Measurements from ENCODE around the gene FAM24A. TPM values are rescaled to one million over a fixed set of nuclear protein-coding genes. Genes with fewer than 3 reads are reported as not detected.

Gene FAM24A
- total RNA-seq, 2 donors from 2014 or later: not detected

DNA sequence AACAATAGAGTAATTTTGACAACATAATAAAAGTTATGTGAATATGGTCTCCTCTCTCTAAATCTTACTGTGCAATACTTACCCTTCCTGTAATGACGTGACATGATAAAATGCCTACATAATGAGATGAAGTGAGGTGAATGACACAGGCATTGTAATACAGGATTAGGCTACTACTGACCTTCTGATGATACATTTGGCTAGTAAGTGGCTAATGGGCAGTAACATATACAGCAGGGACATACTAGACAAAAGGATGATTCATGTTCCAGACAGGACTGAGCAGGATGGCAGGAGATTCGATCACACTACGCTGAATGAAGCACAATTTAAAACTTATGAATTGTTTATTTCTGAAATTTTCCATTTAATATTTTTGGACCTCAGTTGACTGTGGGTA is 38.9 kb downstream of the FAM24A start:
- DNase-seq (no peak), ATAC-seq (no peak)
- Histone ChIP-seq H3K27ac (no peak overlapping the region), H3K4me1 (peaks cover 15% of the 10 kb centered on the region), H3K36me3 (replicated peaks in 1 of 2; ENCODE audit: insufficient read depth in 1 of 2, low read depth in 2 of 2) (peaks cover 0 to 2% of the 10 kb centered on the region in 2 donors), H3K9me3 (no peaks in the 10 kb centered on the region), H3K4me3 (no peak overlapping the region), H3K27me3 (no peaks in the 10 kb centered on the region)
- WGBS, 2 donors: 94 to 96% methylated on average over 3 of the region's 3 CpGs
- TF ChIP-seq POLR2A (IDR thresholded peaks at IDR 0.05) (no peak), CTCF (IDR thresholded peaks at IDR 0.05) (no peak)
- intact Hi-C loops (cut with DNase I): no loop called here

DNA sequence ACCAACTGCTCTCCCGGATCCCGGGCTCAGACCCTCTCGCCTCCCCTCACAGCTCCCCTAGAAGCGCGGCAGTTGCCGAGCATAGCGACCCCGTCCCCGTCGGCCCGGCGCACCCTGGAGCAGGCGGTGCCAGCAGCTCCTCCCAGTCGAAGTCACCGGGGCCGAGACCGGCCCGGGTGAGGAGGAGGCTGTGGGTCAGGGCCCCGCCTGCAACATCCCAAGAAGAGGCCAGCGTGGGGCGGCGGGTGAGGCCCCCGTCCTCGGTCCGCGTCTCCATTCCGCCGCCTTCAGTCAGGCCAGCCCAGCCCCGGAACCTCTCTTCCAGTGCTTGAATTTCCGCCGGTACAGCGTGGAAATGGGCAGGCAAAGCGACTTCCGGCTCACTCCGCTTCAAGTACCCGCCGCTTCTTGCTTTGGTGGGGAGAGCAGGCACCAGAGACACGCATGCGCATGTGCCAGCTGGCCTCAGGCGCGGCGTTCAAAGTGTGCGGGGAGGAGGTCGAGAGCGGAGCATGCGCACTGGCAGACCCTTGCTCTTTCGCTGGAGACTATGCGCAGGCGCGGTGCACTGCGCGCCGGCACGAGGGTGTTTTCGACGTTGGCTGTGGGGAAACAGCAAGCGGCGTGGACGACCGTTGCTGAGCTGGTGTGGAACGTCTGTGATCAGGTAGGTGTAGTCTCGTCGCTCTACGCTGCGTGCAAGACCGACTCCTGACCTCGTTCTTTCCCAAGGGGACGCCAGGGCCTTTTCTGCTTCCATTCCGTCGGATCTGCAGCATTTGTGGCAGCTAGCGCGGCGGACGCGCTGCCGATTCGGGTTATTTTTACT is 43.7 kb downstream of the FAM24A start, which contains the start of gene C10orf88:
C10orf88 (minus strand) TSS at position 326 of the 829 bp plus-strand sequence; CDS start at position 277, 49 bp downstream.
- H3K27ac ChIP-seq: peak within 1 kb of the TSS; percentile 54 to 77 (median 66)
- TF ChIP-seq POLR2A (IDR thresholded peaks at IDR 0.05) (peak in 2 of 3 donors; percentile 62 to 64), CTCF (IDR thresholded peaks at IDR 0.05) (peak in 1 of 7 experiments; percentile 21)
- peaks cover 0 to 3% (median 0%) of the 10 kb centered on the region in 3 donors for H3K9me3 ChIP-seq
- H3K4me3 ChIP-seq: peak within 1 kb of the TSS; percentile 81 to 82
- H3K4me1 ChIP-seq: peaks cover 20% of the 10 kb centered on the region
- ATAC-seq (peak; percentile 100), DNase-seq (peak; percentile 97 to 99 (median 98))
- no peaks in the 10 kb centered on the region for H3K27me3 ChIP-seq
- no peaks in the 10 kb centered on the region for H3K36me3 ChIP-seq (replicated peaks in 1 of 2; ENCODE audit: insufficient read depth in 1 of 2, low read depth in 2 of 2)
- intact Hi-C loops (cut with DNase I): no loop called here
- WGBS, 2 donors: 3 to 42% methylated on average over 16 to 75 of the region's 77 CpGs

DNA sequence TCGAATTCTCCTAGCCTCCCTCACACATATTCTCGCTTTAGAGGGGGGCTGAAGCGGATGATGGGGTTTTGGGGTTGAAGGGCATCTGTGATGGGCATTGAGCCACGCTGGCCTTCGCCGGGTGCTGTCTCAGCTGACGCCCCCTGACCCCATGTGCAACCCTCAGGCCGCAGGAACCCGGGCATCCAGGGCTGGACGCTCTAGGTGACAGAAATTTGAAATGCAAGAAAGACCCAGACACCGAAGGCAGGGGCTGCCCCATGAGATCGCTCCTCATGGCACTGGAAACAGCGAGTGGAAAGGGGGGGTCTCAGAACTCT is 44.3 kb downstream of the FAM24A start:
- peak in 1 of 4 donors; percentile 30 for DNase-seq
- TF ChIP-seq CTCF (IDR thresholded peaks at IDR 0.05): no peak
- TF ChIP-seq POLR2A (IDR thresholded peaks at IDR 0.05): no peak
- peaks cover 0 to 3% (median 0%) of the 10 kb centered on the region in 3 donors for H3K9me3 ChIP-seq
- peaks cover 20% of the 10 kb centered on the region for H3K4me1 ChIP-seq
- 57 to 77% methylated on average over 11 to 13 of the region's 13 CpGs for WGBS, 2 donors
- intact Hi-C loops (cut with DNase I): no loop called here
- no peak for ATAC-seq
- H3K36me3 ChIP-seq (replicated peaks in 1 of 2; ENCODE audit: insufficient read depth in 1 of 2, low read depth in 2 of 2): no peaks in the 10 kb centered on the region
- no peaks in the 10 kb centered on the region for H3K27me3 ChIP-seq
- peak overlapping the region in 1 of 4 donors; percentile 73 for H3K27ac ChIP-seq
- no peak overlapping the region for H3K4me3 ChIP-seq

- peaks cover 20% of the 10 kb centered on the region for H3K4me1 ChIP-seq
- H3K36me3 ChIP-seq (replicated peaks in 1 of 2; ENCODE audit: insufficient read depth in 1 of 2, low read depth in 2 of 2): no peaks in the 10 kb centered on the region
- no peak overlapping the region for H3K4me3 ChIP-seq
- DNase-seq (no peak), ATAC-seq (no peak)
- peaks cover 0 to 3% (median 0%) of the 10 kb centered on the region in 3 donors for H3K9me3 ChIP-seq
- H3K27me3 ChIP-seq: no peaks in the 10 kb centered on the region
- intact Hi-C loops (cut with DNase I): no loop called here
- H3K27ac ChIP-seq: no peak overlapping the region
- TF ChIP-seq CTCF (IDR thresholded peaks at IDR 0.05) (no peak), POLR2A (IDR thresholded peaks at IDR 0.05) (no peak)
- WGBS, 2 donors: 87 to 93% methylated on average over 1 of the region's 1 CpG
Measured at GRCh38 chr10:122955892-122956291, 45.5 kb downstream of the FAM24A start.
